Activated CD4-positive, alpha-beta T cell treated with anti-CD3 and anti-CD28 coated beads for 36 hours (primary cell): ENCODE measurements around the gene TEKT5. TPM values are rescaled to one million over a fixed set of nuclear protein-coding genes. Genes with fewer than 3 reads are reported as not detected.

Experiments used
- ATAC-seq: fragments of 200-7000 bp; cut with Tn5 transposase; one replicate; pipeline ENCODE4 v1.10.0; 2021; ENCODE audit warnings: mild to moderate bottlenecking, moderate library complexity
- CTCF ChIA-PET: fragments of 350-600 bp; sonication (Branson Sonifier 250); formaldehyde crosslinking; loops from one replicate; lab custom pipeline; 2021; ENCODE audit warnings: antibody characterized with exemption; lab: Charles Lee
- POLR2A ChIA-PET: fragments of 350-600 bp; sonication (Branson Sonifier 250); formaldehyde crosslinking; loops from one replicate; lab custom pipeline; 2021; ENCODE audit warnings: antibody characterized with exemption, inconsistent platforms; lab: Charles Lee
- DNase-seq: peaks from one replicate; pipeline ENCODE4 v3.0.0-alpha.2; 2020
- H3K27ac Mint-ChIP-seq: one replicate; pipeline ENCODE4 v1.8.0; 2021; ENCODE audit warnings: mixed read lengths
- H3K27me3 Mint-ChIP-seq: one replicate; pipeline ENCODE4 v1.8.0; 2021; ENCODE audit warnings: mixed read lengths
- H3K36me3 Mint-ChIP-seq: one replicate; pipeline ENCODE4 v1.8.0; 2021; ENCODE audit warnings: low read depth, mixed read lengths
- H3K4me1 Mint-ChIP-seq: one replicate; pipeline ENCODE4 v1.8.0; 2021; ENCODE audit warnings: mixed read lengths
- H3K4me3 Mint-ChIP-seq: one replicate; pipeline ENCODE4 v1.8.0; 2021; ENCODE audit warnings: mild to moderate bottlenecking, moderate library complexity, mixed read lengths
- H3K9me3 Mint-ChIP-seq: one replicate; pipeline ENCODE4 v1.8.0; 2021; ENCODE audit warnings: low read depth, mixed read lengths
- intact Hi-C, 2 experiments: fragments of 100-400 bp; cut with DNase I in 1 of 2; cut with micrococcal nuclease in 1 of 2; formaldehyde crosslinking; loops; one replicate each; pipeline versions ENCODE4 v1.14.2 to v1.15.1; 2022 to 2024; cut with DNase I, micrococcal nuclease
- total RNA-seq, 2 experiments: library from RNA; stranded (reverse); gene quantifications; one replicate each; pipeline ENCODE4 v1.2.3, GENCODE V29; 2021

TEKT5 gene
- total RNA-seq, 2 experiments from 2014 or later, result 0.27 TPM; not detected in 1

GRCh38 chr16:10668322-10669045 is 26.2 kb downstream of the TEKT5 start:
- ChIA-PET POLR2A (no interaction called here), CTCF (interaction anchor here (0.6 to 1.5 kb wide), 4 partner anchors 68 to 344 kb away, joined by 3 to 7 read pairs (median 4); no protein-coding TSS in a partner anchor)
- no peaks in the 10 kb centered on the region for H3K4me1 Mint-ChIP-seq
- no peak for ATAC-seq
- H3K9me3 Mint-ChIP-seq, result no peaks in the 10 kb centered on the region
- intact Hi-C loops, result loop anchor here in 1 of 2 experiments (1.0 kb wide), 2 partner anchors 69 to 250 kb away; no protein-coding TSS in a partner anchor
- H3K36me3 Mint-ChIP-seq, result no peaks in the 10 kb centered on the region
- DNase-seq, result peak; percentile 29
- H3K4me3 Mint-ChIP-seq, result no peak overlapping the region
- H3K27ac Mint-ChIP-seq, result no peak overlapping the region
- no peaks in the 10 kb centered on the region for H3K27me3 Mint-ChIP-seq

- Mint-ChIP-seq H3K4me3 (no peak overlapping the region), H3K9me3 (no peaks in the 10 kb centered on the region), H3K36me3 (no peaks in the 10 kb centered on the region), H3K27ac (no peak overlapping the region), H3K27me3 (no peaks in the 10 kb centered on the region), H3K4me1 (no peaks in the 10 kb centered on the region)
- intact Hi-C loops, result no loop called here
- DNase-seq (no peak), ATAC-seq (no peak)
- ChIA-PET POLR2A (no interaction called here), CTCF (no interaction called here)
Observed at GRCh38 chr16:10667239-10667638, 27.5 kb downstream of the TEKT5 start.

- no peaks in the 10 kb centered on the region for H3K27me3 Mint-ChIP-seq
- no peaks in the 10 kb centered on the region for H3K36me3 Mint-ChIP-seq
- H3K4me3 Mint-ChIP-seq, result no peak overlapping the region
- intact Hi-C loops, result no loop called here
- no peak overlapping the region for H3K27ac Mint-ChIP-seq
- POLR2A ChIA-PET, result no interaction called here
- no peaks in the 10 kb centered on the region for H3K4me1 Mint-ChIP-seq
- CTCF ChIA-PET, result no interaction called here
- no peaks in the 10 kb centered on the region for H3K9me3 Mint-ChIP-seq
- no peak for DNase-seq
- no peak for ATAC-seq
Observed at GRCh38 chr16:10666291-10666690, 28.4 kb downstream of the TEKT5 start.

GRCh38 chr16:10665166-10665565 is 29.6 kb downstream of the TEKT5 start:
- no peak overlapping the region for H3K27ac Mint-ChIP-seq
- no peaks in the 10 kb centered on the region for H3K36me3 Mint-ChIP-seq

GRCh38 chr16:10664720-10665126 is 30.0 kb downstream of the TEKT5 start:
- ATAC-seq (no peak), DNase-seq (no peak)
- no peaks in the 10 kb centered on the region for H3K4me1 Mint-ChIP-seq
- H3K9me3 Mint-ChIP-seq, result no peaks in the 10 kb centered on the region
- ChIA-PET CTCF (no interaction called here), POLR2A (no interaction called here)
- H3K27ac Mint-ChIP-seq, result no peak overlapping the region
- intact Hi-C loops, result no loop called here
- H3K36me3 Mint-ChIP-seq, result no peaks in the 10 kb centered on the region
- H3K4me3 Mint-ChIP-seq, result no peak overlapping the region
- no peaks in the 10 kb centered on the region for H3K27me3 Mint-ChIP-seq

More at GRCh38 chr16:10665166-10665565, 29.6 kb downstream of the TEKT5 start:
- ATAC-seq (no peak), DNase-seq (no peak)
- H3K9me3 Mint-ChIP-seq, result no peaks in the 10 kb centered on the region
- H3K4me1 Mint-ChIP-seq, result no peaks in the 10 kb centered on the region
- H3K27me3 Mint-ChIP-seq, result no peaks in the 10 kb centered on the region
- ChIA-PET CTCF (interaction anchor here (0.7 kb wide), 1 partner anchor 172 kb away, joined by 3 read pairs; no protein-coding TSS in a partner anchor), POLR2A (no interaction called here)
- intact Hi-C loops, result no loop called here
- H3K4me3 Mint-ChIP-seq, result no peak overlapping the region

- no peaks in the 10 kb centered on the region for H3K4me1 Mint-ChIP-seq
- DNase-seq, result no peak
- H3K36me3 Mint-ChIP-seq, result no peaks in the 10 kb centered on the region
- ATAC-seq, result no peak
- no peaks in the 10 kb centered on the region for H3K27me3 Mint-ChIP-seq
- ChIA-PET POLR2A (no interaction called here), CTCF (no interaction called here)
- H3K4me3 Mint-ChIP-seq, result no peak overlapping the region
- no peak overlapping the region for H3K27ac Mint-ChIP-seq
- no peaks in the 10 kb centered on the region for H3K9me3 Mint-ChIP-seq
- intact Hi-C loops, result no loop called here
Observed at GRCh38 chr16:10663744-10664143, 31.0 kb downstream of the TEKT5 start.

GRCh38 chr16:10663146-10663545 is 31.6 kb downstream of the TEKT5 start:
- intact Hi-C loops, result no loop called here
- ATAC-seq (no peak), DNase-seq (no peak)
- POLR2A ChIA-PET, result no interaction called here
- CTCF ChIA-PET, result no interaction called here
- Mint-ChIP-seq H3K4me3 (no peak overlapping the region), H3K27ac (no peak overlapping the region), H3K9me3 (no peaks in the 10 kb centered on the region), H3K4me1 (no peaks in the 10 kb centered on the region), H3K27me3 (no peaks in the 10 kb centered on the region), H3K36me3 (no peaks in the 10 kb centered on the region)

GRCh38 chr16:10662212-10662611 is 32.5 kb downstream of the TEKT5 start:
- peaks cover 3% of the 10 kb centered on the region for H3K27me3 Mint-ChIP-seq
- no peaks in the 10 kb centered on the region for H3K4me1 Mint-ChIP-seq
- no peaks in the 10 kb centered on the region for H3K36me3 Mint-ChIP-seq
- ChIA-PET CTCF (interaction anchor here (0.5 to 0.8 kb wide), 2 partner anchors 64 to 147 kb away, joined by 3 read pairs; no protein-coding TSS in a partner anchor), POLR2A (no interaction called here)
- H3K9me3 Mint-ChIP-seq, result no peaks in the 10 kb centered on the region
- H3K4me3 Mint-ChIP-seq, result no peak overlapping the region
- no peak overlapping the region for H3K27ac Mint-ChIP-seq
- intact Hi-C loops, result no loop called here
- DNase-seq (no peak), ATAC-seq (no peak)

GRCh38 chr16:10661737-10662136 is 33.0 kb downstream of the TEKT5 start:
- no peak overlapping the region for H3K27ac Mint-ChIP-seq
- no peak for ATAC-seq
- no peaks in the 10 kb centered on the region for H3K9me3 Mint-ChIP-seq
- no peaks in the 10 kb centered on the region for H3K4me1 Mint-ChIP-seq
- DNase-seq, result no peak
- peaks cover 3% of the 10 kb centered on the region for H3K27me3 Mint-ChIP-seq
- no peaks in the 10 kb centered on the region for H3K36me3 Mint-ChIP-seq
- POLR2A ChIA-PET, result no interaction called here
- no peak overlapping the region for H3K4me3 Mint-ChIP-seq
- intact Hi-C loops, result no loop called here
- CTCF ChIA-PET, result interaction anchor here (0.5 to 0.8 kb wide), 2 partner anchors 64 to 147 kb away, joined by 3 read pairs; no protein-coding TSS in a partner anchor

- Mint-ChIP-seq H3K9me3 (no peaks in the 10 kb centered on the region), H3K4me3 (no peak overlapping the region), H3K27me3 (peaks cover 3% of the 10 kb centered on the region), H3K27ac (no peak overlapping the region), H3K36me3 (no peaks in the 10 kb centered on the region), H3K4me1 (no peaks in the 10 kb centered on the region)
- DNase-seq (no peak), ATAC-seq (no peak)
- intact Hi-C loops, result no loop called here
- POLR2A ChIA-PET, result no interaction called here
- CTCF ChIA-PET, result no interaction called here
Observed at GRCh38 chr16:10660950-10661635, 33.6 kb downstream of the TEKT5 start.

GRCh38 chr16:10658943-10659342 is 35.8 kb downstream of the TEKT5 start:
- Mint-ChIP-seq H3K4me1 (no peaks in the 10 kb centered on the region), H3K4me3 (no peak overlapping the region), H3K27me3 (peaks cover 6% of the 10 kb centered on the region), H3K9me3 (no peaks in the 10 kb centered on the region), H3K27ac (no peak overlapping the region), H3K36me3 (no peaks in the 10 kb centered on the region)
- CTCF ChIA-PET, result no interaction called here
- intact Hi-C loops, result no loop called here
- POLR2A ChIA-PET, result no interaction called here
- DNase-seq (no peak), ATAC-seq (no peak)

GRCh38 chr16:10657925-10658324 is 36.8 kb downstream of the TEKT5 start:
- no peak overlapping the region for H3K4me3 Mint-ChIP-seq
- intact Hi-C loops, result no loop called here
- ChIA-PET CTCF (interaction anchor here (0.7 kb wide), 1 partner anchor 17 kb away, joined by 3 read pairs; no protein-coding TSS in a partner anchor), POLR2A (no interaction called here)
- peaks cover 6% of the 10 kb centered on the region for H3K27me3 Mint-ChIP-seq
- no peaks in the 10 kb centered on the region for H3K4me1 Mint-ChIP-seq
- H3K36me3 Mint-ChIP-seq, result no peaks in the 10 kb centered on the region
- ATAC-seq (no peak), DNase-seq (no peak)
- H3K27ac Mint-ChIP-seq, result no peak overlapping the region
- H3K9me3 Mint-ChIP-seq, result no peaks in the 10 kb centered on the region
